HG03066 (cell line): ENCODE results near the gene TMTC3.
"Not testable (repeated sequence)": the region's sequence is repeated elsewhere in the genome, so short reads cannot be mapped to it uniquely, and the experiment has no call there.

ENCODE experiments used
- ATAC-seq: cut with Tn5 transposase; IDR thresholded peaks from one replicate; pipeline ENCODE4 v1.9.1; 2021; ENCODE audit warnings: low read depth; ENCODE audit not compliant: unreplicated experiment

The TMTC3 gene

GRCh38 chr12:88141774-88142609, at the start of gene TMTC3, which contains the start of gene CEP290:
TMTC3 (plus strand) TSS chr12:88142307; CDS start chr12:88148316, 6,009 bp downstream.
CEP290 (minus strand) TSS chr12:88142088; CDS start chr12:88141307, 781 bp downstream.
- peak; percentile 96 for ATAC-seq

- no peak for ATAC-seq
These were observed 49.3 kb upstream of the TMTC3 start for GRCh38 chr12:88092771-88093170.

DNA sequence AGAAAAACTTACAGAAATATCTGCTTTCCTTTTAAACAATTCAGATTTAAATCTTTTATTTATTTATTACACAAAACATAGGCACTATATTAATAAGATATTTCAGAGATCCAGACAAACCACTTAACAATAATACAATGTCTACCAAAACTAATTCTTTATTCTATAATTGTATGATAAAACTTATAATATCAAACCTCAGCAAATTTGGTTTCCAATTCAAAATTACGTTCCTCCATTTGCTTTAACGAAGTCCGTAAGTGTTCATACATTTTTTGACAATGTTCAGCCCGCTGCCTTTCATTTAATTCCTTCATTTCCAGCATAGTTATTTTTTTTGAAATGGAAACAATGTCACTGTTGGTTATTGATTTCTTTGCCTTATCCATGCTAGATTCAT, 48.5 kb upstream of the TMTC3 start:
- ATAC-seq: no peak

DNA sequence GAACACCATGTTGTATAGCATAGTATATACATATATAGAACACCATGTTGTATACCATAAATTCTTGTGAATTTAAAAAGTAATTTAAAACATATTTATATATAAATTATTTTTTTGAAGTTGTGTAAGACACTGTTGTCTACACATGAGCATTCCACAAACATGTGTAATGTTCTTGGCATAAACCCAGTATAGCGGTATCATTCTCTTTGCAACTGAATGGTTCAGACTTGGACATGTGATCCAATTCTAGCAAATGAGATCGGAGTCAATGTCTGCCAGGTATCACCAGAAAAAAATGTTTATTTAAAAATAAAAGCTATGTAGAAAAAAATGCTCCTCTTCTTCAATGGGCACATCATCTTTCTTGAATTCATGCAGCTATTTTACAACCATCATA, 34.1 kb upstream of the TMTC3 start:
- no peak for ATAC-seq

DNA sequence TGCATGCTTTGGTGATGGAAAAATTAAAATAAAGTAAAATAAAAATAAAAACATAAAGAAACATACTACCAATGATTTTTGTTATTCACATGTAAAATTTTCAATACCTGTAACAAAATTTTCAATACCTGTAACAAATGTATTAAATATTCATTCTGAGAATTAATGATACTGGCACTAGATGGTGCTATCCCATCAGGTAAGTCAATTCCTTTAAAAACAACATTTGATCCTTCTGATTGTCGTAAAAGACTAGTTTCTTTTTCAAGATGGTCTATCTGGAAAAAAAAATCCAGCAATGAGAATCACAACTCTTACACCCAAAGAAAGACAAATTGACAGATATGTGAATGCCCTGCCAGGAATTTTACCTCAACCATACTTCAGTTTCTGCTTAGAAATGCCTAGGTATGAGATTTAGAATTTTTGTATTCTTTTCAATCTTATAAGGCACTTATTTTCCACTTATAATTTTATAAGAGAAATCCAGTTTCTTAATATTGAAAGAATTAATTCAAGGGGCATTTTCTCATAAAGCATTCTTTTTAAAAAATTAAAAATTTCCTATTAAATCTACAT, 30.9 kb upstream of the TMTC3 start:
- no peak for ATAC-seq

- ATAC-seq: no peak
These were observed 28.2 kb upstream of the TMTC3 start for GRCh38 chr12:88113871-88114270.

- ATAC-seq: no peak
These were observed 19.4 kb upstream of the TMTC3 start for GRCh38 chr12:88122666-88123065.

DNA sequence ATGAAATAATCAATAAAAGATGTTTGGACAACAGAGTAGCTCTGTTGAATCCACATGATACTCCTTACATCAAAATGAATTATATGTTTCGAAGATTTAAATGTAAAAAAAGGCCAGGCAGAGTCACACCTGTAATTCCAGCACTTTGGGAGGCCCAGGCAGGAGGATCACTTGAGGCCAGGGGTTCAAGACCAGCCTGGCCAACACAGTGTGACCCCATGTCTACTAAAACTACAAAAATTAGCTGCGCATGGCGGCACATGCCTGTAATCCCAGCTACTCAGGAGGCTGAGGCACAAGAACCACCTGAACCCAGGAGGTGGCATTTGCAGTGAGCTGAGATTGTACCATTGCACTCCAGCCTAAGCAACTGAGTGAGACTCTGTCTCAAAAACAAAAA, 15.0 kb upstream of the TMTC3 start:
- no peak for ATAC-seq

- ATAC-seq: no peak
These were observed 14.3 kb upstream of the TMTC3 start for GRCh38 chr12:88127855-88128254.

DNA sequence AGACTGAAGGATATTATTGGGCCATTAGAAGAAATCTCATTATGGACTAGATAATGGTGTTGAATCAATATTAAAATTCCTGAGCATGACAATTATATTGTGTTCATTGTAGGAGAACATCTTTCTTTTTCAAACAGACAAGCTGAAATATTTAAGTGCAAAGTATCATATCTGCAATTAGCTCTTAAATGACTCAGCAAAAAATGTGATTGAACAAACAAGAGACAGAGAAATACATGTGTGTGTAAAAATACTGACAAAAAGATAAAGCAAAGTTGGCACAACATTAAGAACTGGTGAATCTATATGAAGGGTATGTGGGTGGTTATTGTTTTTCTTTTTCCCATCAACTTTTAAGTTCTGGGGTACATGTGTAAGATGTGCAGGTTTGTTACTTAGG, 9.7 kb upstream of the TMTC3 start:
- ATAC-seq: no peak

- not testable (repeated sequence) for ATAC-seq
These were observed 8.9 kb upstream of the TMTC3 start for GRCh38 chr12:88133181-88133580.

DNA sequence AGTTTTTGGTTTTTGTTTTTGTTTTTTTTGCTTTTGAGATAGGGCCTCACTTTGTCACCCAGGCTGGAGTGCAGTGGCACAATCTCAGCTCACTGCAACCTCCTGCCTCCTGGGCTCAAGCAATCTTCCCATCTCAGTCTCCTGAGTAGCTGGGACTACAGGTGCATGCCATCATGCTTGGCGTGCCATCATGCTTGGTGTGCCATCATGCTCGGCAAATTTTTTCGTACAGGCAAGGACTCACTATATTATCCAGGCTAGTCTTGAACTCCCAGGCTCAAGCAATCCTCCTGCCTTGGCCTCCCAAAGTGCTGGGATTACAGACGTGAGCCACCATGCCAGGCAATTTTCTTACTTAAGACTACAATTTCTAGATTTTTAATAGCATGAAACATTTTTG, 2.4 kb upstream of the TMTC3 start:
- not testable (repeated sequence) for ATAC-seq

DNA sequence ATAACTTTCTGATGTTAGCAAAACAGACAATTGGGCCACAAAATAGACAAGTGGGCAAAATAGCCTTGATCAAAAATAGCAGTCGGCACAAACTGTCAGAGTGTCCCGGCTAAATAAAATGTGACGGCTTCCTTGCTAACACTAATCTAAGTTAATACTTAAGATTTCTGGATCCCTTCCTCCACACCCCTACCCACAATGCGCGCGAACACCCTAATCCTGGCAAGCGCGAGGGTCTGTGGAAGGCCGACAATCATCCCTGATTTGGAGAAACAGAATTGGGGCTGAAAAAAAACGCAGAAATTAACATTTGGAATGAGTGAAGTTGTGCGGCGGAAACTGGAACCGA, 708 bp upstream of the TMTC3 start:
- ATAC-seq: peak; percentile 0

DNA sequence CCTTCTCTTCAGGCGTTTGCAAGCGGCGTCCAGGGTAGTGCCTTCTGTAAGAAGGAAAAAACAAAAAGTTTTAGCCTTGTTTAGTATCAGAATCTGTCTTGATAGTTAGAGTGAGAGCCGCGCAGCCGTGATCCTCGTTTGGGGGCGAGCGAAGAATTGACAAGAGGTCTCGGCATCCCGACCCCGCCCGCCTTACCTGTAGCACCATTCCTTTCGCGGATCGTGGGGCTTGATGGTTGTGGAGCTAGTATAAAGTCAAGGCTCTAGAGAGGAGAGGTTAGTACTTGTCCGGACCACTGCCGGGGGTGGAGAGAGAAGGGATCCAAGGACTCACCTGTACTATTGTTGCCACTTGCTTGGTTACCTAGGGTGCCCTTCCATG, 494 bp downstream of the TMTC3 start:
- ATAC-seq: peak; percentile 0

DNA sequence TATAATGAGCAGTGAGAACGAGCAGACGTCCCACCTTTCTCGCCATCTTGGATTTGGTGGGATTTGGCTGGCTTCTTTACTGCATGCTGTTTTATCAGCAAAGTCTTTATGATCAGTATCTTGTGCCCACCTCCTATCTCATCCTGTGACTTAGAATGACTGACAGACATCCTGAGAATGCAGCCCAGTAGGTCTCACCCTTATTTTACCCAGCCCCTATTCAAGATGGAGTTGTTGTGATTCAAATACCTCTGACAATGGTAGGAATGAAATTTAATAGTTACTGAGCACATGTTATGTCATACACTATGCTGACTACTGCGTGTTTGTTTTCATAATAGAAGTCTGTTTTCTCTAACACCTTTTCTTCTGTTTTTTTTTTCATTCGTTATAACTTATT, 1.9 kb downstream of the TMTC3 start:
- ATAC-seq: no peak

DNA sequence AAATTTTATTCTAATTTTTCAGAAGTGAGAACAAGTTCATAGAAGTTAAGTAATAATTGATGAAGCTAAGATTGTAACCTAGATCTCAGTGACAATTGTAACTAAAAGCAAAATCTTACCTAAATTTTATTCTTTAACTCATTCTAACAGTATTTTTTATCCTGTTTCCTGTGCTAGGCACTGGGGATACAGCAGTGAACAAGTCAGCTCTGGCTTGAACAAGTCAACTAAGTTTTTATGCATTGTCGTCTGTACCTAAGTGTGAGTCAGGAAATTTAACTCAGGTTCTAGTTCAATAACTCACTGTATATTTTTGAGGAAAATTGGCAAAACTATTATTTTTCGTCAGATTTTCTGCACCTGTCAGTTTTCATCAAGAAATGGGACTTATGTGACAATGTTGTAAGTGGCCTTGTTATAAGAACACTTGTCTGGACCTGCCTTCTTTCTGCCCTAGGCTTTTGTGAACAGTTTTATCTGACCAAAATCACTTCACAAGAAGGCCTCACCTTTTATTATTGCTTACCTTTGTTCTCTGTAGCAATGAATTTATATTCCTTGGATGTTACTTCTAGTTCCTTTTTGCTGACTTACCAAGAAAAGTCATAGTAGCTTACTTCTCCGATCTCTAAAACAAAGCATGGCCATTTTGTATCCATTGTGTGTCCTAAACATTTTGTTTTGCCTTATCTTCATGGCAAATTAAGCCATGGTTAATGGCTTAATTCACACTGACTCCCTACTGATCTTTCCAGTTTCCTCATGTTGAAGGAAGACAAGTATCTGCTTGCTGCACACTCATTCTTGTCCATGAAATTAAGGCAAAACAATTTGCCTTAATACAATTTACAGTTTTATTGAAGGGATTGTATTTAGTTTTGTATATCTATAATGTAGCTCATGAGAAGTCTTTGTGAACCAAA, 2.7 kb downstream of the TMTC3 start:
- no peak for ATAC-seq

GRCh38 chr12:88145567-88146505, 3.7 kb downstream of the TMTC3 start:
- ATAC-seq: no peak

- ATAC-seq: no peak
These were observed 8.0 kb downstream of the TMTC3 start for GRCh38 chr12:88150063-88150462.

DNA sequence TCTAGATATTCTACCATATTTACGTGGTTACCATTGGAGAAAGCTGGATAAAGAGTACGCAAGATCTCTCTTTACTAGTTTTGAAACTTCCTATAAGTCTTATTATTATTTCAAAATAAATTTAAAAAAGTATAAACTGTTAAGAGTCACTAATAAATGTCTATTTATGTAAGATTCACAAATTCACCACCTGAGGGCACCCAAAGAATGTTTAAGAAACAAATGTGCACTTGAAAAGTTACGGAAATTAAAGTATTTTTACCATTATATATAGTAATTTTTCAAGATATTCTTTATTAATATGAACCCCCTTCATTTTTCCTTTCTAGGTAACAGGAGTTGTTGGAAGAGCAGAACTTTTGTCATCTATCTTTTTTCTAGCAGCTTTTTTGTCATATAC, 11.9 kb downstream of the TMTC3 start:
- no peak for ATAC-seq

- ATAC-seq: no peak
These were observed 14.1 kb downstream of the TMTC3 start for GRCh38 chr12:88156075-88156654.
